ENCODE data around the gene CDK13.
"Not testable (repeated sequence)": the region's sequence is repeated elsewhere in the genome, so short reads cannot be mapped to it uniquely, and the experiment has no call there.

Gene CDK13

GRCh38 chr7:40098810-40099209 lies 148.8 kb downstream of the CDK13 start:
- DNase-seq (ENCODE audit: low read depth): no peak

- no peak for DNase-seq (ENCODE audit: low read depth)
Measured at GRCh38 chr7:40099837-40100236, 149.8 kb downstream of the CDK13 start.

GRCh38 chr7:40101201-40101600 lies 151.1 kb downstream of the CDK13 start:
- no peak for DNase-seq (ENCODE audit: low read depth)

- DNase-seq (ENCODE audit: low read depth): no peak
Measured at GRCh38 chr7:40102897-40103296, 152.8 kb downstream of the CDK13 start.

GRCh38 chr7:40105879-40106473 lies 155.9 kb downstream of the CDK13 start:
- DNase-seq (ENCODE audit: low read depth): no peak

- DNase-seq (ENCODE audit: low read depth): no peak
Measured at GRCh38 chr7:40115936-40116335, 165.9 kb downstream of the CDK13 start.

GRCh38 chr7:40117199-40117598 lies 167.1 kb downstream of the CDK13 start:
- not testable (repeated sequence) for DNase-seq (ENCODE audit: low read depth)

GRCh38 chr7:40118201-40118600 lies 168.1 kb downstream of the CDK13 start:
- DNase-seq (ENCODE audit: low read depth): not testable (repeated sequence)

GRCh38 chr7:40120020-40120419 lies 170.0 kb downstream of the CDK13 start:
- DNase-seq (ENCODE audit: low read depth): no peak

- not testable (repeated sequence) for DNase-seq (ENCODE audit: low read depth)
Measured at GRCh38 chr7:40122100-40122939, 172.3 kb downstream of the CDK13 start.

GRCh38 chr7:40122940-40123254 lies 172.8 kb downstream of the CDK13 start:
- DNase-seq (ENCODE audit: low read depth): no peak

GRCh38 chr7:40133561-40134427 lies 183.7 kb downstream of the CDK13 start:
- no peak for DNase-seq (ENCODE audit: low read depth)

GRCh38 chr7:40134428-40135316 lies 184.6 kb downstream of the CDK13 start, which contains the start of the genes MPLKIP and SUGCT:
MPLKIP (minus strand) TSS chr7:40134622; CDS start chr7:40134567, 55 bp downstream.
SUGCT (plus strand) TSS chr7:40135005.
- peak; percentile 78 for DNase-seq (ENCODE audit: low read depth)

GRCh38 chr7:40135317-40135610 lies 185.2 kb downstream of the CDK13 start:
- DNase-seq (ENCODE audit: low read depth): no peak

GRCh38 chr7:40137563-40137962 lies 187.5 kb downstream of the CDK13 start:
- no peak for DNase-seq (ENCODE audit: low read depth)

- DNase-seq (ENCODE audit: low read depth): no peak
Measured at GRCh38 chr7:40138973-40139372, 188.9 kb downstream of the CDK13 start.

GRCh38 chr7:40139891-40140290 lies 189.8 kb downstream of the CDK13 start:
- DNase-seq (ENCODE audit: low read depth): not testable (repeated sequence)

- DNase-seq (ENCODE audit: low read depth): not testable (repeated sequence)
Measured at GRCh38 chr7:40141916-40142315, 191.9 kb downstream of the CDK13 start.

GRCh38 chr7:40145596-40146130 lies 195.6 kb downstream of the CDK13 start:
- DNase-seq (ENCODE audit: low read depth): not testable (repeated sequence)

- no peak for DNase-seq (ENCODE audit: low read depth)
Measured at GRCh38 chr7:40147371-40148246, 197.6 kb downstream of the CDK13 start.

GRCh38 chr7:40148247-40148580 lies 198.2 kb downstream of the CDK13 start:
- DNase-seq (ENCODE audit: low read depth): not testable (repeated sequence)

Measured in stimulated activated CD8-positive, alpha-beta memory T cell treated with anti-CD3 and anti-CD28 coated beads, Interleukin-15, amount 100 ng/mL, for 1 hour (primary cell).